Natural killer cell (primary cell): ENCODE results near the gene FRYL. TPM values are rescaled to one million over a fixed set of nuclear protein-coding genes. Genes with fewer than 3 reads are reported as not detected.
A peak's percentile ranks its signal among the peaks of the same experiment; 100 is the strongest.
"Not testable (repeated sequence)": the region's sequence is repeated elsewhere in the genome, so short reads cannot be mapped to it uniquely, and the experiment has no call there.

Experiments
- ATAC-seq, 3 donors: fragments of 150-1000 bp in 2 of 3; fragments of 200-7000 bp in 1 of 3; cut with Tn5 transposase; 1 replicate in 1 of 3; 2 replicates in 2 of 3; pipeline ENCODE4 v1.10.0; 2021; ENCODE audit warnings: mild to moderate bottlenecking in 2 of 3, moderate library complexity in 2 of 3
- DNase-seq, 2 donors: peaks; one replicate each; pipeline versions ENCODE4 v3.0.0 to v3.0.0-alpha.2; 2013 to 2021; ENCODE audit warnings: mixed read lengths in 1 of 2
- H3K27ac ChIP-seq: one replicate; pipeline ENCODE4 v1.5.1; 2013; ENCODE audit warnings: mild to moderate bottlenecking, low read length
- H3K27me3 ChIP-seq: one replicate; pipeline ENCODE4 v1.6.1; 2013; ENCODE audit warnings: low read length; ENCODE audit not compliant: control insufficient read depth, insufficient read depth
- H3K36me3 ChIP-seq: one replicate; pipeline ENCODE4 v1.6.1; 2013; ENCODE audit warnings: low read length; ENCODE audit not compliant: control insufficient read depth, insufficient read depth
- H3K4me1 ChIP-seq: one replicate; pipeline ENCODE4 v1.6.1; 2013; ENCODE audit warnings: low read length; ENCODE audit not compliant: control insufficient read depth, insufficient read depth
- H3K4me3 ChIP-seq: one replicate; pipeline ENCODE4 v1.5.1; 2013; ENCODE audit warnings: low read length
- H3K9me3 ChIP-seq: one replicate; pipeline ENCODE4 v1.6.1; 2013; ENCODE audit warnings: low read length; ENCODE audit not compliant: control insufficient read depth, insufficient read depth
- H3K27ac Mint-ChIP-seq, 2 donors: one replicate each; pipeline ENCODE4 v1.8.0; 2022; ENCODE audit warnings: mild to moderate bottlenecking in 2 of 2, mixed read lengths in 2 of 2, moderate library complexity in 1 of 2
- H3K27me3 Mint-ChIP-seq, 2 donors: one replicate each; pipeline ENCODE4 v1.8.0; 2022; ENCODE audit warnings: low read depth in 2 of 2, mixed read lengths in 2 of 2
- H3K36me3 Mint-ChIP-seq: one replicate; pipeline ENCODE4 v1.8.0; 2022; ENCODE audit warnings: mixed read lengths
- H3K4me1 Mint-ChIP-seq, 2 donors: one replicate each; pipeline ENCODE4 v1.8.0; 2022; ENCODE audit warnings: mixed read lengths in 2 of 2
- H3K4me3 Mint-ChIP-seq: one replicate; pipeline ENCODE4 v1.8.0; 2022; ENCODE audit warnings: mild to moderate bottlenecking, moderate library complexity, mixed read lengths
- H3K9me3 Mint-ChIP-seq, 2 donors: one replicate each; pipeline ENCODE4 v1.8.0; 2022; ENCODE audit warnings: mixed read lengths in 2 of 2
- WGBS: methylation state at CpG from one replicate; pipeline ENCODE4 v1.1.7; 2013; ENCODE audit warnings: missing lambda C conversion rate; ENCODE audit not compliant: insufficient coverage; 5-methylcytosine and 5-hydroxymethylcytosine counted together
- intact Hi-C: fragments of 100-400 bp; cut with micrococcal nuclease; formaldehyde crosslinking; loops from one replicate; pipeline ENCODE4 v1.14.2; 2022
- total RNA-seq, 4 donors: library from RNA; stranded (reverse); fragments of 120-200 nt in 1 of 4; gene quantifications; one replicate each; pipeline versions ENCODE4 v1.2.3 to v1.2.4, GENCODE V29; 2013 to 2022
- TF ChIP-seq, protein P1 (sequence below): fragments of 200-600 bp; IDR thresholded peaks from one replicate; pipeline ENCODE4 v1.8.0; 2022; ENCODE audit warnings: antibody characterized with exemption

FRYL gene
- total RNA-seq, 3 donors from 2014 or later (not counting 1 experiment from before 2014, with no cell fraction given): 143 to 181 (median 146) TPM

DNA sequence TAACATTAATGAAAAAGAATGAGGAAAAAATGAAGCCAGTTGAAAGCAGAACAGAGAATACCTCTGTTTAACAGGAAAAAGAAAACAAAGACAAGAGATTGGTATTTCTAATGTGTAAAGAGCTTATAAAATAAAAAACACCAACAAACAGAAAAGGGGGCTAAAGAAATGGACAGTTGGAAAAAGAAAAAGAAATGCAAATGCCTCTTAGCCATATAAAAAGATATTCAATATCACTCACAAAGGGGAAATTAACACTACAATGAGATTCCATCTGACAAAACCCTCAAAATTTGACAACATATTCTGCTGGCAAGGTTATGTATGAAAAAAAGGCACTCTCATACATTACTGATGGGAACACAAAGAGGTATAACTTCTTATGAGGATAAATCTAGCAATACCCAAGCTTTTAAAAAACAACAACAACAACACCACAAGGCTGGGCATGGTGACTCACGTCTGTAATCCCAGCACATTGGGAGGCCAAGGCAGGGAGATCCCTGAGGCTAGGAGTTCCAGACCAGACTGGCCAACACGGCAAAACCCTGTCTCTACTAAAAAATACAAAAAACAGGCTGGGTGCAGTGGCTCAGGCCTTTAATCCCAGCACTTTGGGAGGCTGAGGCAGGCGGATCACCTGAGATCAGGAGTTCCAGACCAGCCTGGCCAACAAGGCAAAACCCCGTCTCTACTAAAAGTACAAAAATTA is 75.8 kb downstream of the FRYL start:
- H3K9me3 Mint-ChIP-seq: no peaks in the 10 kb centered on the region
- Histone ChIP-seq H3K27ac (no peak overlapping the region), H3K4me3 (no peak overlapping the region), H3K4me1 (peaks cover 3% of the 10 kb centered on the region), H3K27me3 (no peaks in the 10 kb centered on the region), H3K9me3 (no peaks in the 10 kb centered on the region), H3K36me3 (no peaks in the 10 kb centered on the region)
- H3K27me3 Mint-ChIP-seq: no peaks in the 10 kb centered on the region
- TF ChIP-seq, protein P1, sequence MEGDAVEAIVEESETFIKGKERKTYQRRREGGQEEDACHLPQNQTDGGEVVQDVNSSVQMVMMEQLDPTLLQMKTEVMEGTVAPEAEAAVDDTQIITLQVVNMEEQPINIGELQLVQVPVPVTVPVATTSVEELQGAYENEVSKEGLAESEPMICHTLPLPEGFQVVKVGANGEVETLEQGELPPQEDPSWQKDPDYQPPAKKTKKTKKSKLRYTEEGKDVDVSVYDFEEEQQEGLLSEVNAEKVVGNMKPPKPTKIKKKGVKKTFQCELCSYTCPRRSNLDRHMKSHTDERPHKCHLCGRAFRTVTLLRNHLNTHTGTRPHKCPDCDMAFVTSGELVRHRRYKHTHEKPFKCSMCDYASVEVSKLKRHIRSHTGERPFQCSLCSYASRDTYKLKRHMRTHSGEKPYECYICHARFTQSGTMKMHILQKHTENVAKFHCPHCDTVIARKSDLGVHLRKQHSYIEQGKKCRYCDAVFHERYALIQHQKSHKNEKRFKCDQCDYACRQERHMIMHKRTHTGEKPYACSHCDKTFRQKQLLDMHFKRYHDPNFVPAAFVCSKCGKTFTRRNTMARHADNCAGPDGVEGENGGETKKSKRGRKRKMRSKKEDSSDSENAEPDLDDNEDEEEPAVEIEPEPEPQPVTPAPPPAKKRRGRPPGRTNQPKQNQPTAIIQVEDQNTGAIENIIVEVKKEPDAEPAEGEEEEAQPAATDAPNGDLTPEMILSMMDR: no peak
- H3K27ac Mint-ChIP-seq: peak overlapping the region in 1 of 2 donors; percentile 62
- intact Hi-C loops: no loop called here
- DNase-seq (no peak), ATAC-seq (no peak)
- peaks cover 38 to 52% of the 10 kb centered on the region in 2 donors for H3K4me1 Mint-ChIP-seq
- no peak overlapping the region for H3K4me3 Mint-ChIP-seq
- WGBS: 96% methylated on average over 4 of the region's 4 CpGs
- H3K36me3 Mint-ChIP-seq: no peaks in the 10 kb centered on the region

DNA sequence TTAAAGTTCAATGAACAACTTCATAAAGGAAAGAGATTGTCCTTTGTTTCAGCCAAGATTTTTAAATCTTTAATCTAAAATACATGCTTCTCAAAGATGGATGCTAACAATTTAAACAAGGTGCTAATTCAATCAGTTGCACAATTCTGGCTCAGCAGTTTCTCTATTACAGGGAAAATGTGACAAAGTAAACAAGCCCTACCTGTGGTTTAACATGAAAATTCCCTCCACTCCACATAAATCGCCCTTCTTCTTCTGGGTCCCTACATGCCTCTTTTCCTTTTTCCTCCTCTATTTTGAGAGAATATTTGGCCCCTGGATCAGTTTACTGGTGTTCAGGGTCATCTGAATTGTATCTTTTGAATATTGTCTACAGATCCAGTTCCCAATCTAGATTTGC is 80.6 kb downstream of the FRYL start:
- Histone ChIP-seq H3K36me3 (peaks cover 2% of the 10 kb centered on the region), H3K27me3 (no peaks in the 10 kb centered on the region), H3K27ac (no peak overlapping the region), H3K9me3 (no peaks in the 10 kb centered on the region), H3K4me1 (peaks cover 3% of the 10 kb centered on the region), H3K4me3 (no peak overlapping the region)
- Mint-ChIP-seq H3K4me1 (peaks cover 65 to 84% of the 10 kb centered on the region in 2 donors), H3K9me3 (no peaks in the 10 kb centered on the region), H3K36me3 (no peaks in the 10 kb centered on the region), H3K27ac (peak overlapping the region; percentile 74 to 82), H3K27me3 (no peaks in the 10 kb centered on the region), H3K4me3 (peak overlapping the region; percentile 21)
- no peak for DNase-seq
- ATAC-seq: peak in 1 of 3 donors; percentile 6
- 43% methylated on average over 1 of the region's 1 CpG for WGBS
- TF ChIP-seq, protein P1: no peak
- intact Hi-C loops: loop anchor here (10.0 kb wide), 1 partner anchor 135 kb away; the partner anchor contains the start of gene OCIAD1

DNA sequence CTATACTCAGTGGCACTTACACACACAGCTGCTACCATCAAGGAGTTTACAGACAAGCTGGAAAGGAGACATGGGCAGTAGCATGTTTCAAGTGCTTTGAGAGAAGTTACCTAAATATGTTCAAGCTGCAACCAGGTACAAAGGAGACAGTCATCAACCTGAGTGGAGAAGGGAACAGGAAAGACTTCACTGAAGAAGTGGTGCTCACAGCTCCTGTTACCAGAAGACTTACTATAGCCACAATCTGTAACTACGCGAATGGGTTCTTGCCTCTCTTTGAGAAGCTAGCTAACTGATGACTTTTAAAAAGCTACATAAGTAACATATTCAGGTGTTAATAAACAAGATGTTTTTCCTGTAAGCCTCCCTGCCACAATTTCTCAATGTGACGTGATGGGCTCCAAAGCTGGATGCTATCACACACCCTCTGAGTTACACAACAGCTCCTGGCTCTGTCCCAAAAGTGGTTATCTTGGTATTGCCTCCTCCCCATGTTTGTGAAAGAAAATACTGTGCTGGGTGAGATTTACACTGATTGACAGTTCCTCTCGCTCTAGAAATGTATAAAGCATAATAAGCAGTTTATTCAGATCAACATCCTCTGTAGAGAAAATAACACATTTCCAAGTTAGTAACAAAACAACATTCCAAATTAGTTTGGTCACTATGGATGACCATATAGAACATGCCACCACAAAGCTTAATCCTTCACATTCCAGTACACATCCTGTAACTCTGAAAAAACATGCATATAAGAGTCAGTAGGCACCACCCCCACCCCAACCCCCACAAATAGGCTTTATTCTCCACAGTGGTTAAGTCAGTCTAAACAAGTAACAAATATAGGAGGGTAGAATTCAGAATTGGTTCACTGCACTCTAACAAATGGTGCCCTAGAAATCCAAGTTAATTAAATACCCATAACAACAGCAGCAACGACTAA is 81.8 kb downstream of the FRYL start:
- ATAC-seq: peak in 1 of 3 donors; percentile 56
- H3K9me3 Mint-ChIP-seq: no peaks in the 10 kb centered on the region
- H3K4me3 ChIP-seq: no peak overlapping the region
- no peaks in the 10 kb centered on the region for H3K9me3 ChIP-seq
- peak in 1 of 2 donors; percentile 17 for DNase-seq
- H3K4me3 Mint-ChIP-seq: peak overlapping the region; percentile 11
- H3K36me3 ChIP-seq: peaks cover 2% of the 10 kb centered on the region
- H3K27me3 Mint-ChIP-seq: no peaks in the 10 kb centered on the region
- peak overlapping the region; percentile 74 to 82 for H3K27ac Mint-ChIP-seq
- H3K4me1 ChIP-seq: peaks cover 3% of the 10 kb centered on the region
- no peaks in the 10 kb centered on the region for H3K36me3 Mint-ChIP-seq
- intact Hi-C loops: loop anchor here (10.0 kb wide), 1 partner anchor 137 kb away; the partner anchor contains the start of gene OCIAD1
- TF ChIP-seq, protein P1: no peak
- H3K27ac ChIP-seq: no peak overlapping the region
- 80% methylated on average over 4 of the region's 5 CpGs for WGBS
- no peaks in the 10 kb centered on the region for H3K27me3 ChIP-seq
- peaks cover 62 to 75% of the 10 kb centered on the region in 2 donors for H3K4me1 Mint-ChIP-seq

DNA sequence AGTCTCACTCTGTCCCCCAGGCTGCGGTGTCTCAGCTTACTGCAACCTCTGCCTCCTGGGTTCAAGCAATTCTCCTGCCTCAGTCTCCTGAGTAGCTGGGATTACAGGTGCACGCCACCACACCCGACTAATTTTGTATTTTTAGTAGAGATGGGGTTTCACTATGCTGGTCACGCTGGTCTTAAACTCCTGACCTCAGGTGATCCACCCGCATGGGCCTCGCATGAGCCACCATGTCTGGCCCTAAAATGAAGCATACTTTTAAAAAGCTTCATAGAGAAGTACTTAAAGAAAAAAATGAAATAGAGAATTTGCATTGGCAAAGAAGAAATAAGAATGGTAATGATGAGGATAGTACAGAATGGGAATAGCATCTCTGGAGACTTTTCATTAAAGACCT is 82.6 kb downstream of the FRYL start:
- H3K27ac ChIP-seq, H3K4me3 Mint-ChIP-seq, H3K4me3 ChIP-seq, H3K9me3 Mint-ChIP-seq, H3K36me3 Mint-ChIP-seq, H3K9me3 ChIP-seq, H3K36me3 ChIP-seq, ATAC-seq, DNase-seq, H3K4me1 ChIP-seq, H3K27me3 Mint-ChIP-seq, H3K27me3 ChIP-seq: not testable (repeated sequence)
- intact Hi-C loops: loop anchor here (10.0 kb wide), 1 partner anchor 137 kb away; the partner anchor contains the start of gene OCIAD1
- Mint-ChIP-seq H3K4me1 (peaks cover 62 to 72% of the 10 kb centered on the region in 2 donors), H3K27ac (peak overlapping the region; percentile 74 to 82)
- WGBS: 89% methylated on average over 6 of the region's 6 CpGs
